Parathyroid adenoma (tissue), 2 donors: Measurements from ENCODE around the gene ELAPOR1.

Source experiments
- H2AFZ ChIP-seq: fragments of 300-600 bp; sonication (generic); one replicate; pipeline ENCODE4 v1.7.0; 2017; ENCODE audit warnings: antibody characterized with exemption, mild to moderate bottlenecking
- H3K27ac ChIP-seq: fragments of 300-600 bp; sonication (generic); one replicate; pipeline ENCODE4 v1.7.0; 2017
- H3K27me3 ChIP-seq: fragments of 300-600 bp; sonication (generic); one replicate; pipeline ENCODE4 v1.7.0; 2017; ENCODE audit warnings: low read length; ENCODE audit not compliant: control insufficient read depth, insufficient read depth
- H3K36me3 ChIP-seq: fragments of 300-600 bp; sonication (generic); one replicate; pipeline ENCODE4 v1.7.0; 2017; ENCODE audit warnings: low read length; ENCODE audit not compliant: control insufficient read depth, insufficient read depth
- H3K4me1 ChIP-seq: fragments of 300-600 bp; sonication (generic); one replicate; pipeline ENCODE4 v1.7.0; 2017; ENCODE audit warnings: control low read depth
- H3K4me2 ChIP-seq: fragments of 300-600 bp; sonication (generic); one replicate; pipeline ENCODE4 v1.7.0; 2017; ENCODE audit warnings: low read length
- H3K4me3 ChIP-seq: fragments of 300-600 bp; sonication (generic); one replicate; pipeline ENCODE4 v1.7.0; 2017; ENCODE audit warnings: low read depth, low read length
- H3K79me2 ChIP-seq: fragments of 300-600 bp; sonication (generic); one replicate; pipeline ENCODE4 v1.7.0; 2017; ENCODE audit warnings: control low read depth
- H3K9ac ChIP-seq: fragments of 300-600 bp; sonication (generic); one replicate; pipeline ENCODE4 v1.7.0; 2017; ENCODE audit warnings: mild to moderate bottlenecking
- H3K9me3 ChIP-seq: fragments of 300-600 bp; sonication (generic); one replicate; pipeline ENCODE4 v1.7.0; 2017; ENCODE audit warnings: low read length; ENCODE audit not compliant: control insufficient read depth
- CTCF ChIP-seq: fragments of 300-600 bp; sonication (generic); IDR thresholded peaks from one replicate; pipeline ENCODE4 v1.7.0; 2017; ENCODE audit warnings: antibody characterized with exemption, mild to moderate bottlenecking
- donor health status: primary hyperparathyroidism.

The ELAPOR1 gene

GRCh38 chr1:109090196-109091077 lies 23.5 kb upstream of the ELAPOR1 start, which contains the start of gene TMEM167B:
TMEM167B (plus strand) TSS chr1:109090764; CDS start chr1:109090873, 109 bp downstream.
- Histone ChIP-seq H3K4me3 (peak within 1 kb of the TSS; percentile 90), H3K9me3 (no peaks in the 10 kb centered on the region), H3K27me3 (no peaks in the 10 kb centered on the region), H3K4me2 (peak within 1 kb of the TSS; percentile 76), H3K36me3 (no peaks in the 10 kb centered on the region), H3K4me1 (peaks cover 5% of the 10 kb centered on the region), H3K27ac (peak within 1 kb of the TSS; percentile 95), H3K79me2 (peaks cover 6% of the 10 kb centered on the region), H3K9ac (peak within 1 kb of the TSS; percentile 64), H2AFZ (peak within 1 kb of the TSS; percentile 92)
- TF ChIP-seq CTCF: no peak

- no peak for TF ChIP-seq CTCF
- Histone ChIP-seq H3K4me1 (peaks cover 5% of the 10 kb centered on the region), H3K9me3 (no peaks in the 10 kb centered on the region), H3K27me3 (no peaks in the 10 kb centered on the region), H3K4me3 (peak overlapping the region; percentile 90), H3K79me2 (peaks cover 6% of the 10 kb centered on the region), H2AFZ (peak overlapping the region; percentile 92), H3K27ac (peak overlapping the region; percentile 95), H3K36me3 (no peaks in the 10 kb centered on the region), H3K9ac (peak overlapping the region; percentile 64), H3K4me2 (peak overlapping the region; percentile 76)
These were observed 22.7 kb upstream of the ELAPOR1 start for GRCh38 chr1:109091078-109091838.

- peaks cover 6% of the 10 kb centered on the region for H3K79me2 ChIP-seq
- no peak for TF ChIP-seq CTCF
- no peak overlapping the region for H3K9ac ChIP-seq
- H2AFZ ChIP-seq: no peak overlapping the region
- peak overlapping the region; percentile 90 for H3K4me3 ChIP-seq
- H3K27ac ChIP-seq: peak overlapping the region; percentile 95
- H3K27me3 ChIP-seq: no peaks in the 10 kb centered on the region
- H3K9me3 ChIP-seq: no peaks in the 10 kb centered on the region
- no peaks in the 10 kb centered on the region for H3K36me3 ChIP-seq
- H3K4me1 ChIP-seq: peaks cover 5% of the 10 kb centered on the region
- peak overlapping the region; percentile 76 for H3K4me2 ChIP-seq
These were observed 22.1 kb upstream of the ELAPOR1 start for GRCh38 chr1:109091839-109092193.

GRCh38 chr1:109094377-109094803 lies 19.5 kb upstream of the ELAPOR1 start:
- no peak overlapping the region for H2AFZ ChIP-seq
- no peak for TF ChIP-seq CTCF
- no peaks in the 10 kb centered on the region for H3K27me3 ChIP-seq
- H3K4me3 ChIP-seq: no peak overlapping the region
- no peak overlapping the region for H3K4me2 ChIP-seq
- no peaks in the 10 kb centered on the region for H3K36me3 ChIP-seq
- no peak overlapping the region for H3K27ac ChIP-seq
- H3K79me2 ChIP-seq: peaks cover 8% of the 10 kb centered on the region
- H3K9ac ChIP-seq: no peak overlapping the region
- H3K9me3 ChIP-seq: no peaks in the 10 kb centered on the region
- H3K4me1 ChIP-seq: peaks cover 5% of the 10 kb centered on the region
